Psoas muscle (tissue), 8 donors: ENCODE measurements around the gene NOTUM. TPM values are rescaled to one million over a fixed set of nuclear protein-coding genes. Genes with fewer than 3 reads are reported as not detected.

ENCODE experiments used
- ATAC-seq, 4 donors: fragments of 200-7000 bp; cut with Tn5 transposase; one replicate each; pipeline ENCODE4 v1.9.1; 2020; ENCODE audit warnings: moderate library complexity in 3 of 4, mild to moderate bottlenecking in 2 of 4
- DNase-seq, 2 donors: peaks; one replicate each; pipeline ENCODE4 v3.0.0-alpha.2; 2020
- H3K27ac ChIP-seq: fragments of 200-600 bp; one replicate; pipeline ENCODE4 v1.8.0; 2022
- H3K27me3 ChIP-seq, 3 donors: fragments of 200-600 bp in 1 of 3; one replicate each; pipeline versions ENCODE4 v1.6.1 to v1.8.0; 2013 to 2022; ENCODE audit warnings: low read length in 2 of 3, mild to moderate bottlenecking in 2 of 3, moderate library complexity in 1 of 3; ENCODE audit not compliant: insufficient read depth in 3 of 3
- H3K36me3 ChIP-seq, 2 donors: fragments of 200-600 bp in 1 of 2; one replicate each; pipeline versions ENCODE4 v1.6.1 to v1.8.0; 2013 to 2022; ENCODE audit warnings: low read depth in 1 of 2, mild to moderate bottlenecking in 1 of 2, moderate library complexity in 1 of 2; ENCODE audit not compliant: insufficient read depth in 1 of 2
- H3K4me1 ChIP-seq: fragments of 200-600 bp; one replicate; pipeline ENCODE4 v1.8.0; 2022
- H3K4me3 ChIP-seq: fragments of 200-600 bp; one replicate; pipeline ENCODE4 v1.8.0; 2022; ENCODE audit warnings: mild to moderate bottlenecking
- H3K9me3 ChIP-seq: fragments of 200-600 bp; one replicate; pipeline ENCODE4 v1.8.0; 2022
- CTCF ChIP-seq: fragments of 200-600 bp; IDR thresholded peaks from one replicate; pipeline ENCODE4 v1.8.0; 2022; ENCODE audit warnings: antibody characterized with exemption
- WGBS, 3 donors: extraction: QIAGEN DNeasy Blood & Tissue Kit; methylation state at CpG; one replicate each; pipeline versions ENCODE4 v1.1.6 to v1.1.7; 2013; 5-methylcytosine and 5-hydroxymethylcytosine counted together
- intact Hi-C, 2 donors: fragments of 100-400 bp; cut with DNase I; formaldehyde crosslinking; loops; one replicate each; pipeline versions ENCODE4 v1.11.0 to v1.14.2; 2022
- polyA plus RNA-seq, 3 donors: library from polyadenylated mRNA; stranded (reverse); fragments of 200-250 nt; gene quantifications; one replicate each; pipeline ENCODE4 v1.2.3, GENCODE V29; 2013
- total RNA-seq, 4 donors: library from RNA; stranded (reverse); fragmentation: NEBNext Ultra II Directional in 2 of 4; extraction: Animal tissue kit (Norgen Biotek cat#: 25700) in 2 of 4; gene quantifications; one replicate each; pipeline versions ENCODE4 v1.2.1 to v1.2.4, GENCODE V29; 2021 to 2023
- donor health status: healthy with polysubstance abuse.
- donor health status: DM: no; HTN: no; CAD: no; lungs with moderate emphysema.
- donor health status: Bipolar disorder and iron deficiency.
- donor health status: healthy.
- donor health status: DM: yes; HTN: yes; CAD: no.
- donor health status: DM: no; HTN: no; CAD: no.
- donor health status: DM: no; HTN: no; CAD: no.
- donor health status: DM: yes; HTN: yes; CAD: no.

The NOTUM gene
- total and polyA plus RNA-seq, 7 donors = 0.25 to 1.9 (median 0.92) TPM

GRCh38 chr17:81968396-81968745 lies 7.4 kb upstream of the NOTUM start:
- Histone ChIP-seq H3K36me3 (no peaks in the 10 kb centered on the region), H3K4me1 (peaks cover 16% of the 10 kb centered on the region), H3K9me3 (no peaks in the 10 kb centered on the region), H3K27me3 (no peaks in the 10 kb centered on the region), H3K27ac (peak overlapping the region; percentile 61), H3K4me3 (peak overlapping the region; percentile 38)
- intact Hi-C loops = loop anchor here in 1 of 2 donors (5.0 kb wide), 1 partner anchor 34 kb away; no protein-coding TSS in a partner anchor
- 48 to 60% (median 48%) methylated on average over 7 of the region's 7 CpGs for WGBS, 3 donors
- ATAC-seq (no peak), DNase-seq (no peak)
- TF ChIP-seq CTCF = no peak

GRCh38 chr17:81967533-81968395 lies 6.8 kb upstream of the NOTUM start:
- Histone ChIP-seq H3K36me3 (no peaks in the 10 kb centered on the region), H3K4me3 (peak overlapping the region; percentile 38), H3K27me3 (no peaks in the 10 kb centered on the region), H3K9me3 (no peaks in the 10 kb centered on the region), H3K27ac (peak overlapping the region; percentile 61), H3K4me1 (peaks cover 22% of the 10 kb centered on the region)
- WGBS, 3 donors = 7 to 9% (median 9%) methylated on average over 35 to 36 of the region's 36 CpGs
- peak; percentile 77 to 91 (median 87) for ATAC-seq
- intact Hi-C loops = loop anchor here in 1 of 2 donors (5.0 kb wide), 1 partner anchor 35 kb away; no protein-coding TSS in a partner anchor
- no peak for TF ChIP-seq CTCF
- peak; percentile 85 to 90 for DNase-seq

- H3K27ac ChIP-seq = peak overlapping the region; percentile 50
- intact Hi-C loops = loop anchor here in 1 of 2 donors (5.0 kb wide), 1 partner anchor 35 kb away; no protein-coding TSS in a partner anchor
- H3K4me3 ChIP-seq = no peak overlapping the region
- 30 to 63% (median 36%) methylated on average over 3 to 5 of the region's 5 CpGs for WGBS, 3 donors
- peak in 2 of 4 donors; percentile 2 to 5 for ATAC-seq
- H3K9me3 ChIP-seq = no peaks in the 10 kb centered on the region
- H3K27me3 ChIP-seq = no peaks in the 10 kb centered on the region
- DNase-seq = no peak
- TF ChIP-seq CTCF = no peak
- H3K36me3 ChIP-seq = no peaks in the 10 kb centered on the region
- H3K4me1 ChIP-seq = peaks cover 27% of the 10 kb centered on the region
Observed at GRCh38 chr17:81967244-81967532, 6.2 kb upstream of the NOTUM start.

GRCh38 chr17:81966343-81967243 lies 5.6 kb upstream of the NOTUM start:
- no peak for TF ChIP-seq CTCF
- Histone ChIP-seq H3K9me3 (no peaks in the 10 kb centered on the region), H3K27me3 (peaks cover 0 to 5% (median 0%) of the 10 kb centered on the region in 3 donors), H3K27ac (no peak overlapping the region), H3K4me1 (peaks cover 27% of the 10 kb centered on the region), H3K36me3 (no peaks in the 10 kb centered on the region), H3K4me3 (no peak overlapping the region)
- intact Hi-C loops = loop anchor here in 1 of 2 donors (5.0 kb wide), 1 partner anchor 36 kb away; no protein-coding TSS in a partner anchor
- DNase-seq = peak; percentile 56 to 77
- peak; percentile 16 to 57 (median 38) for ATAC-seq
- WGBS, 3 donors = 46 to 48% (median 47%) methylated on average over 35 to 41 of the region's 41 CpGs
